ENCODE measurements around the gene TMEM132D.

- no peak for TF ChIP-seq TCF7L2 (IDR thresholded peaks at IDR 0.05; ENCODE audit: low read depth, low read length)
- TF ChIP-seq CTCF (IDR thresholded peaks at IDR 0.05) = no peak
- TF ChIP-seq SIN3A (IDR thresholded peaks at IDR 0.05; ENCODE audit: borderline replicate concordance, insufficient read depth, low read depth, low read length) = no peak
Measured at GRCh38 chr12:129245769-129246168, 658.1 kb downstream of the TMEM132D start.
